ENCODE results near the gene CITED2. TPM values are rescaled to one million over a fixed set of nuclear protein-coding genes. Genes with fewer than 3 reads are reported as not detected.

The CITED2 gene
- polyA plus RNA-seq, 1 donor (not counting 4 experiments of a cell fraction or from before 2014, with no cell fraction given), result 25.0 TPM

DNA sequence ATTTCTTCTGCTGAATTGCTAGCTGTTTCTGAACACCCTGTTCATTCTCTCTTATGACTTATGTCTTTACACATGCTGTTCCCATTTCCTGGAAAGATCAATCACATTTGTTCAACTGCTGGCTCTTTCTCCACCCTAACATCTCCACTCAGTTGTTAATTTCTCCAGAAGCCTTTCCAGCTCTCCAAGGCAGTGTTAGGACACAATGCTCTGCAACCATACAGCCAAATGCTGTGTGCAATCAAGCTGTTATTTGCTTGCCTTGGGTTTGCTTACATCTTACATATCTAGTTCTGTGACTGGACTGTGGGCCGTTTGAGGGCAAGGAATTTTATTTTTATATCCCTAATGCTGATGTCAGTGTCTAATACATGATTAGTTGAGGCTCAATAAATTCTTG is 24.2 kb upstream of the CITED2 start:
- Histone ChIP-seq H3K9me1 (ENCODE audit: control insufficient read depth, extremely low read depth, insufficient read depth, low read length) (no peaks in the 10 kb centered on the region), H3K4me3 (ENCODE audit: control insufficient read depth in 2 of 3, extremely low read depth in 1 of 3, insufficient read depth in 2 of 3, low read depth in 1 of 3, low read length in 3 of 3) (no peak overlapping the region), H3K4me1 (ENCODE audit: control insufficient read depth, extremely low read depth, insufficient read depth, low read length) (no peaks in the 10 kb centered on the region), H2AFZ (ENCODE audit: control insufficient read depth, low read length) (no peak overlapping the region), H3K36me3 (ENCODE audit: control insufficient read depth in 2 of 2, extremely low read depth in 1 of 2, insufficient read depth in 2 of 2, low read length in 2 of 2) (no peaks in the 10 kb centered on the region), H3K9ac (ENCODE audit: control insufficient read depth, extremely low read depth, insufficient read depth, low read length) (no peak overlapping the region), H3K27ac (ENCODE audit: control insufficient read depth, insufficient read depth, low read length) (no peak overlapping the region), H3K79me2 (ENCODE audit: control insufficient read depth, insufficient read depth, low read length) (no peaks in the 10 kb centered on the region), H3K27me3 (ENCODE audit: control insufficient read depth, extremely low read depth, insufficient read depth, low read length) (no peaks in the 10 kb centered on the region), H3K9me3 (ENCODE audit: control insufficient read depth, low read depth, low read length) (no peaks in the 10 kb centered on the region), H3K4me2 (ENCODE audit: control insufficient read depth, extremely low read depth, insufficient read depth, low read depth, low read length) (no peak overlapping the region), H4K20me1 (ENCODE audit: control insufficient read depth, extremely low read depth, insufficient read depth, low read length) (no peaks in the 10 kb centered on the region)
- dilution Hi-C loops (cut with MboI; ENCODE audit: extremely low pct_ligation_motif_present, low sequenced_read_pairs), result no loop called here
- DNase-seq (ENCODE audit: low read depth, low spot score) (no peak), FAIRE-seq (peak; percentile 26)
- no peak for TF ChIP-seq EZH2 (IDR thresholded peaks at IDR 0.05; ENCODE audit: low read length)
- no peak for TF ChIP-seq CTCF (optimal IDR thresholded peaks at IDR 0.05 in 1 of 3, IDR thresholded peaks at IDR 0.05 in 1 of 3, conservative IDR thresholded peaks at IDR 0.05 in 1 of 3; ENCODE audit: extremely low read depth in 1 of 3, insufficient read depth in 2 of 3, low read length in 3 of 3)

- Histone ChIP-seq H3K9me1 (ENCODE audit: control insufficient read depth, extremely low read depth, insufficient read depth, low read length) (no peaks in the 10 kb centered on the region), H3K9me3 (ENCODE audit: control insufficient read depth, low read depth, low read length) (no peaks in the 10 kb centered on the region), H3K4me3 (ENCODE audit: control insufficient read depth in 2 of 3, extremely low read depth in 1 of 3, insufficient read depth in 2 of 3, low read depth in 1 of 3, low read length in 3 of 3) (no peak overlapping the region), H3K9ac (ENCODE audit: control insufficient read depth, extremely low read depth, insufficient read depth, low read length) (no peak overlapping the region), H3K36me3 (ENCODE audit: control insufficient read depth in 2 of 2, extremely low read depth in 1 of 2, insufficient read depth in 2 of 2, low read length in 2 of 2) (no peaks in the 10 kb centered on the region), H3K27me3 (ENCODE audit: control insufficient read depth, extremely low read depth, insufficient read depth, low read length) (no peaks in the 10 kb centered on the region), H3K4me1 (ENCODE audit: control insufficient read depth, extremely low read depth, insufficient read depth, low read length) (no peaks in the 10 kb centered on the region), H2AFZ (ENCODE audit: control insufficient read depth, low read length) (no peak overlapping the region), H3K79me2 (ENCODE audit: control insufficient read depth, insufficient read depth, low read length) (no peaks in the 10 kb centered on the region), H4K20me1 (ENCODE audit: control insufficient read depth, extremely low read depth, insufficient read depth, low read length) (no peaks in the 10 kb centered on the region), H3K27ac (ENCODE audit: control insufficient read depth, insufficient read depth, low read length) (no peak overlapping the region), H3K4me2 (ENCODE audit: control insufficient read depth, extremely low read depth, insufficient read depth, low read depth, low read length) (no peak overlapping the region)
- dilution Hi-C loops (cut with MboI; ENCODE audit: extremely low pct_ligation_motif_present, low sequenced_read_pairs), result no loop called here
- FAIRE-seq (no peak), DNase-seq (ENCODE audit: low read depth, low spot score) (no peak)
- TF ChIP-seq EZH2 (IDR thresholded peaks at IDR 0.05; ENCODE audit: low read length) (no peak), CTCF (optimal IDR thresholded peaks at IDR 0.05 in 1 of 3, IDR thresholded peaks at IDR 0.05 in 1 of 3, conservative IDR thresholded peaks at IDR 0.05 in 1 of 3; ENCODE audit: extremely low read depth in 1 of 3, insufficient read depth in 2 of 3, low read length in 3 of 3) (no peak)
Measured at GRCh38 chr6:139395891-139396301, 21.4 kb upstream of the CITED2 start.
